H54 (cell line): Measurements from ENCODE around the gene OLFM3.

Experiments
- DNase-seq: peaks from one replicate; pipeline ENCODE4 v3.0.0; 2011; ENCODE audit warnings: low spot score, mixed read lengths; ENCODE audit not compliant: insufficient read length
- FAIRE-seq: peaks from 3 replicates; lab custom pipeline; 2011; peaks lifted over from hg19 to GRCh38; lab: Jason Lieb, UNC
- POLR2A ChIP-seq: IDR thresholded peaks from 2 replicates; pipeline ENCODE4 v1.6.1; 2011; ENCODE audit warnings: low read depth, mild to moderate bottlenecking, low read length

The OLFM3 gene

DNA sequence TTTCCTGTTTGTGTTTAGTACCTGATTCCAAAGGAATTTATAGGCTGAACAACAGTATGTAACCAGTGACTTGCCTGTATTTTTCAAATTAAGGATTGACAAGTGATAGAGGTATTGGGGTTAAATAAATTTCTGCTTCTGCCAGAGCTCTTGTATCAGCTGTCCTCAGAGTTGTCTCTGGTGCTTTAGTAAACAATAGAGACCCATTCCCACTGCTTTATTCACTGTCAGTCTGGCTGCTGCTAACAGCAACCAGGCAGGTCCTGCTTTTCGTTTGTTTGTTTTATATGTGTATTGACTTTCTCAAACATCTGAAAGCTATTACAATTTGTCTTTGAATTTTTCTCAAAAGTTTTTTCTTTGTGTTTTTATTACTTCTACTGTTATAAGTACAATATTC lies 76.1 kb downstream of the OLFM3 start:
- no peak for TF ChIP-seq POLR2A
- DNase-seq, result no peak
- no peak for FAIRE-seq

GRCh38 chr1:101918277-101918676 lies 78.4 kb downstream of the OLFM3 start:
- DNase-seq (no peak), FAIRE-seq (no peak)
- no peak for TF ChIP-seq POLR2A

GRCh38 chr1:101915597-101915996 lies 81.1 kb downstream of the OLFM3 start:
- DNase-seq (no peak), FAIRE-seq (no peak)
- no peak for TF ChIP-seq POLR2A

DNA sequence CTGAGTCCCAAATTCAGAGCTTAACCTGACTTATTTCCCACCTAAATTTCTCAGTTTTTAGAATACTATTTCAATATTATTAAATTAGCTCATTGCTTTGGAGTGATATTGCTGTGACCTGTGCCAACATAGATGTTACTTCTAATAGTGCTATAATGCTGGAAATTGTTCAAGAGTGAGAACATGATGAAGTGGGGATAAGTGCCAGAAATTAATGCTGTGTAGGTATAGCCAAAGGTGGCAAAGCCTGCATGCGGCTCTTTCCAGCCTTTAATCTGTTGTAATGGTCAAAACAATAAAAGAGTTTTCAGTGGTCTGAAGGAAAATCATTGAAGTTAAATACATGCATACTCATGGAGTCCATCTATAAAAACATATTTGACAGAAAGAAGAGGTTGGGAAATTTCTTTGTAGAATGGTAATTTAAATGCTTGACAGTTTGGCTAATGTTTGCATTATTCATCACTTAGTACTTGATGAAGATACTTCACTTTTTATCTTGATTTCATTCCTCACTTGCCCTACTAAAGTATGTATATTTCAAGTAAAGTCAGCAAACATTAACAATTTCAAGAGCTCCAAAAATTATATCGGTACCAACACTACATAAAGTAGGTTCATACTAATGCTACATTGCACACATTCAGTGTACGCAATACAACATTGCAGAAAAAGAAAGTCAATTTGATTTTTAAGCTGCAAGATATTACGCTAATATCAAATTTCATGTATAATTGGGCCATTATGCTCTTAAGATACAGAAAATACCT lies 82.1 kb downstream of the OLFM3 start:
- FAIRE-seq, result no peak
- no peak for DNase-seq
- TF ChIP-seq POLR2A, result no peak

DNA sequence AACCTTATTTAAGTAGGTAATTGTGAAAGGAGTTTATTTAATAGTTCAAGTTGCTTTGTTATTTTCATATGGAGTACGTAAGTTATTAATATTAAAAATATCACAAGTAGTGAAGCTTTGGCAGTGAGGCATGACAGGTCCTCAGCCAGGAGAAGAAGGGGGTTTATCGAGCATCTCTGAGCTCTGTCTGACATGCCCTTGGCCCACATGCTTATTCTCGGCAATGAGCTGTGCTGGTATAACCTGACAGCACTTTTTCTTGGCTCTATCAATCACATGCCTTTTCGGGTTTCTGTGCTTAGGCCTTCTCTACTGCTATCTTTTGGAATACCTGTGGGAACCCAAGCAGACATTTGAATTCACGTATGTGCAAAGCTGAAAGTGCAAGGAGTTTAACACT lies 84.8 kb downstream of the OLFM3 start:
- no peak for TF ChIP-seq POLR2A

GRCh38 chr1:101908980-101909379 lies 87.7 kb downstream of the OLFM3 start:
- no peak for FAIRE-seq
- no peak for TF ChIP-seq POLR2A

More for the DNA sequence above, 84.8 kb downstream of the OLFM3 start:
- FAIRE-seq (no peak), DNase-seq (no peak)

GRCh38 chr1:101907264-101907663 lies 89.5 kb downstream of the OLFM3 start:
- FAIRE-seq (no peak), DNase-seq (no peak)
- no peak for TF ChIP-seq POLR2A

More at GRCh38 chr1:101908980-101909379, 87.7 kb downstream of the OLFM3 start:
- no peak for DNase-seq

- no peak for DNase-seq
- TF ChIP-seq POLR2A, result no peak
- FAIRE-seq, result no peak
Measured at GRCh38 chr1:101905283-101905835, 91.4 kb downstream of the OLFM3 start.

DNA sequence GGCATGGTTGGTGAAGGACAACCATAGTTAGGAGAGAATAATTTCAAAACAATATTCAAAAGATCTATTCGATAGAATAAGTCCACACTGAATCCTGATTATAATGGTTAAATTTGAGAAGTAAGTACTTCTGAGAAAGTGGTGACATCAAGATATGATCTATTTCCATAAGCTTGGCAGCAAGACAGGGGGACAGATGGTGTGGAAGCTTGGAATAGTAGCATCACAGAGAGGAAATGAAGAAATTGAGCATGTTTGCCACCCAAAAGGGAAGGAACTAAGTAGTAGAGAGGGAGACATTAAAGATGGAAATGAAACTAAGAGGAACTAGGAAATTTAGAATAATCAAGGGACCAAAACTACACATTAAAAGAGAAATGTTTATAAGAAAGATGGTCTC lies 94.5 kb downstream of the OLFM3 start:
- DNase-seq (no peak), FAIRE-seq (no peak)
- no peak for TF ChIP-seq POLR2A

DNA sequence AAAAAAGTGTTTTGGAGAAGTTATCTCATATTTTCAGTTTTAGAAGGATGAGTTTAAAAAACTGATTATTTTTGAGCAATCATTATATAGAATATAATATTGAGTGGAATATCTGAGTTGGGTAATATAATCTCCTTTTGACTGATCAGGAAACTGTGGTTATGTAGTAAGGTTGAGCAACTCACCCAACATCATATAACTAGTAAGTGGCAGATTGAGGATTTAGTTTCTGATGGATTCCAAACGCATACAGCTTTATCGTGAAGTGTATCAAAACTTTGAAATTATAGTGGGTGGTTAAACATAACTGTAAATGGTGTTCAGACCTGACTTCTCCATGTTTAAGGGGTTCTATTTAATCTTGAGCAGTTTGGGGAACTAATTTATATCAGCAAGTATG lies 98.6 kb downstream of the OLFM3 start:
- DNase-seq, result no peak
- TF ChIP-seq POLR2A, result no peak
- no peak for FAIRE-seq

- DNase-seq, result no peak
- no peak for FAIRE-seq
- no peak for TF ChIP-seq POLR2A
Measured at GRCh38 chr1:101884621-101885020, 112.1 kb downstream of the OLFM3 start.

- DNase-seq, result no peak
- FAIRE-seq, result no peak
- no peak for TF ChIP-seq POLR2A
Measured at GRCh38 chr1:101875891-101876290, 120.8 kb downstream of the OLFM3 start.

DNA sequence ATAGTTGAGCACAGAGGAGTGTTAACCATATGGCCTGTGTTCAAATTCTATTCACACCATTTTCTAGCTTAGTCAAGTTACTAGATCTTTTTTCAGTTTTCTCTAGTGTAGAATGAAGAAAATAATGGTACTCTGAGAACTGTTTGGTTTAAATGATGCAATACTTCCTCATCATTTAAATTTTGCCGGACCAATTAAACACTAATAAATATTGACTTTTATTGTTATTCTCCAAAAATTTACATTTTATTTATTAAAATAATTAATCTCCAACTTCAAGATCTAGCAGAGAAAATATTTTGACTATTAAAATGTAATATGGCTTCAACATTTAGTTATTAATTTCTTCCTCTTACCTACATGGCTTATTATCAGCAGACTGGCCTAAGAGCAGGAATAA lies 123.1 kb downstream of the OLFM3 start:
- DNase-seq (no peak), FAIRE-seq (no peak)
- TF ChIP-seq POLR2A, result no peak

DNA sequence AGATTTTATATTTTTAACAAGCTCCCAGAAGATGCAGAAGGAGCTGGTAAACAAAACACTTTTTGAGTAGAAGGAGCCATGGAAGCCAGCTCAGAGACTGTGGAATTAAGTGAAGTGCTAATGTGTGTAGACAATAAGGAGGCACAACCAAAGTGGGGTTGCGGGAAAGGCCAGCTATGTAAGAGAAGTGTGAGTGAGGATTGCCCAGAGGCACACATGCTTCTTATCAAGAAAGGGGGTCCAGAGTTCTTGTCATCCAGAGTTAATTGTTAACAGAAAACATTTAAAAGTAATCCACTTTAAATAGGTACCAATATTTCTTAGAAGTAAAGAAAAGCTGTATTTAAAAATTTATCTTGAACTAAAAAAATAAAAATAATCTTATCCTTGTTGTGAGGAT lies 136.8 kb downstream of the OLFM3 start:
- DNase-seq, result no peak
- no peak for TF ChIP-seq POLR2A
- FAIRE-seq, result no peak

- TF ChIP-seq POLR2A, result no peak
- DNase-seq (no peak), FAIRE-seq (no peak)
Measured at GRCh38 chr1:101854271-101854670, 142.5 kb downstream of the OLFM3 start.

DNA sequence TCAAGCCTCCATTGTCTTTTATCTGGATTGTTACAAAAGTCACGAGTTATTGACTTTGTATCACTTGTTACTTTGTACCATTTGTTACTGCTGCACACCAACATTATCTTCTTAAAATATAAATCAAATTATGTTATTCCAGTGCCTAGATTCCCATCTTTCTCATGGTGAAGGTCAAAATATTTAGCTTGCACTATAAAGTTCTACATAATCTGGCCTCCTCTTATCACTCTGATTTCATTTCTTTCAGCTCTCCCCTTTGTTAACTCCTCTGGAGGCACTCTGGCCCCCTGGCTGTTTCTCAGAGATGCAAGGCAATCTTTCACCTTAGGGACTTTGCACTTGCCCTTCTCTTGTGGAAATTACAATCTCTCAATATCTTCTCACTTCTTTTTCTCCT lies 143.8 kb downstream of the OLFM3 start:
- no peak for DNase-seq
- no peak for TF ChIP-seq POLR2A
- no peak for FAIRE-seq
